ENCODE data around the gene PPARD.
"Not testable (repeated sequence)": the region's sequence is repeated elsewhere in the genome, so short reads cannot be mapped to it uniquely, and the experiment has no call there.

PPARD gene

DNA sequence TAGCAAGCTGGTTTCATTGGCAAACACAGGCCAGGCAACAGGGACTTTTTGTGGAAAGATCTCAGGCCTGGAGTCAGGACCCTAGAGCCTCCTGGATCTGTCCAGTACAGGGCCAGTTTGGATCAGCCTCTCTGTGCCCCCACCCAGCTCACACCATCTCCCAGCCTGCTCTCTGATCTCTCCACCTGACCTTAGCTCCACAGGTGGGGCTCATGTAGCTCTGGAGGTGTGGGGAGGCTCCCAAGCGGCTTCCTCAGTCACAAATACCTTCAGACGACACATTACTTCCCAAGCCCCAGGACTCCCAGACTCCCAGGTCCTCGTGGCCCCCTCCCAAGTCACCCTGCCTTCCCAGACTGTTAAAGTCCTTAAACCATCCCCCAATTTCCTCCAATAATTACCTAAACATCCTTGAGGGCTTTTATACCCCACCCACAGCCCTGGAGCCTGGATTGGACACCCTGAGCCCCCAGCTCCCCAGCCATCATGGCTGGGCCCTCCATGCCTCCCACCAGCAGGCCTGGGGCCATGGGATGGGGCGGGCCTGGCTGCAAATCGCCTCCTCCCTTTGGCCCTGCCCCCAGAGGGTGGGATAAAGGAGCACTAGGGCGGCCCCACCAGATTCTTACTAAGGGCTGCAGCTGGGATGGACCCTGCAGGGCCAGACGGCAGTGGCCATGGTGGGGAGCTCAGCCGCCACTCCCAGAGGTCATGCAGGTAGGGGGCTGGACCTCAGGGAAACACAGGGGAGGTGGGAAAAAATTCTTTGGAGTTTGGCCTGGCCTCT is 93.9 kb downstream of the PPARD start:
- no peak overlapping the region for H3K4me3 ChIP-seq (ENCODE audit: control insufficient read depth, low read depth, low read length)
- DNase-seq (ENCODE audit: low read depth): no peak
- TF ChIP-seq, protein P1, sequence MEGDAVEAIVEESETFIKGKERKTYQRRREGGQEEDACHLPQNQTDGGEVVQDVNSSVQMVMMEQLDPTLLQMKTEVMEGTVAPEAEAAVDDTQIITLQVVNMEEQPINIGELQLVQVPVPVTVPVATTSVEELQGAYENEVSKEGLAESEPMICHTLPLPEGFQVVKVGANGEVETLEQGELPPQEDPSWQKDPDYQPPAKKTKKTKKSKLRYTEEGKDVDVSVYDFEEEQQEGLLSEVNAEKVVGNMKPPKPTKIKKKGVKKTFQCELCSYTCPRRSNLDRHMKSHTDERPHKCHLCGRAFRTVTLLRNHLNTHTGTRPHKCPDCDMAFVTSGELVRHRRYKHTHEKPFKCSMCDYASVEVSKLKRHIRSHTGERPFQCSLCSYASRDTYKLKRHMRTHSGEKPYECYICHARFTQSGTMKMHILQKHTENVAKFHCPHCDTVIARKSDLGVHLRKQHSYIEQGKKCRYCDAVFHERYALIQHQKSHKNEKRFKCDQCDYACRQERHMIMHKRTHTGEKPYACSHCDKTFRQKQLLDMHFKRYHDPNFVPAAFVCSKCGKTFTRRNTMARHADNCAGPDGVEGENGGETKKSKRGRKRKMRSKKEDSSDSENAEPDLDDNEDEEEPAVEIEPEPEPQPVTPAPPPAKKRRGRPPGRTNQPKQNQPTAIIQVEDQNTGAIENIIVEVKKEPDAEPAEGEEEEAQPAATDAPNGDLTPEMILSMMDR (conservative IDR thresholded peaks at IDR 0.05; ENCODE audit: control insufficient read depth, insufficient read depth, low read depth, low read length): no peak

DNA sequence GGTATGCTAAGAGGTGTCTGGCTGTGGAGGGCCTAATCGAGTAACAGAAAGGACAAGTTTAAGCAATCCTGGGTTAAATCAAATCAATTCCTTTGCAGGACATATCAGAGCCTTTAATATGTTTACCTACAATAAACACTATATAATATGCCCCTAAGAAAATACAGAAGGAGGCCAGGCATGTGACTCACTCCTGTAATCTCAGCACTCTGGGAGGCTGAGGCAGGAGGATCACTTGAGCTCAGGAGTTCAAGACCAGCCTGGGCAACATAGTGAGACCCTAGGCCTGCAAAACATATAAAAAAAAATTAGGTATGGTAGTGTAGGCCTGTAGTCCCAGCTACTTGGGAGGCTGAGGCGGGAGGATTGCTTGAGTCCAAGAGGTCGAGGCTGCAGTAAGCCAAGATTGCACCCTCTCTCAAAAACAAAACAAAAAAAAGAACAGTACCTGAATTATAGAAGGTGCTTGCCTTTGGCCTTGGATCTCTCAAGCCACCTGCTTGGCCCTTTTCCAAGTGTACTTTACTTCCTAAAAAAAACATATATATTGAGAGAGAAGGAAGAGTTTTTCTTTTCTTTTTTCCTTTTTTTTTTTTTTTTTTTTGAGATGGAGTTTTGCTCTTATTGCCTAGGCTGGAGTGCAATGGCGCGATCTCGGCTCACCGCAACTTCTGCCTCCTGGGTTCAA is 96.2 kb downstream of the PPARD start:
- not testable (repeated sequence) for DNase-seq (ENCODE audit: low read depth); H3K4me3 ChIP-seq (ENCODE audit: control insufficient read depth, low read depth, low read length)

DNA sequence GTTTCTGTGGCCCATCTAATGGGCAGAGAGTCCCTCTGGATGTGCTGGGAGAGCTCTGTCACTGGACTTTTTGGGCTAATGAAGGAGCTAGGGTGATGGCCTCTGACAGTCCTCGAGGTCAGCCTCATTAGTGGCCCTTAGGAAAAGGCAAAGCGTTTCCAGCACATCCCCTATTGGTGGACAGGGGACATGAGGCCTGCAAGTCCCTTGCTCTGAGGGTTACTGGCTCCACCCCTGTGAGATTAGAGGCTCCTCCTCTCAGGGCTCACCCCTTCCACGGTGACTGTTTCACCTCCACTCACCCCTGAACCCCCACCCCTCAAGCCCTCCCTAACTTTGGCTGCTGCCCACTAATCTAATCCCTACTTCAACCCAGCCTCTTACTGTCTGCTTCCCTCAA is 97.0 kb downstream of the PPARD start:
- DNase-seq (ENCODE audit: low read depth): no peak
- TF ChIP-seq, protein P1 (conservative IDR thresholded peaks at IDR 0.05; ENCODE audit: control insufficient read depth, insufficient read depth, low read depth, low read length): no peak
- no peak overlapping the region for H3K4me3 ChIP-seq (ENCODE audit: control insufficient read depth, low read depth, low read length)

DNA sequence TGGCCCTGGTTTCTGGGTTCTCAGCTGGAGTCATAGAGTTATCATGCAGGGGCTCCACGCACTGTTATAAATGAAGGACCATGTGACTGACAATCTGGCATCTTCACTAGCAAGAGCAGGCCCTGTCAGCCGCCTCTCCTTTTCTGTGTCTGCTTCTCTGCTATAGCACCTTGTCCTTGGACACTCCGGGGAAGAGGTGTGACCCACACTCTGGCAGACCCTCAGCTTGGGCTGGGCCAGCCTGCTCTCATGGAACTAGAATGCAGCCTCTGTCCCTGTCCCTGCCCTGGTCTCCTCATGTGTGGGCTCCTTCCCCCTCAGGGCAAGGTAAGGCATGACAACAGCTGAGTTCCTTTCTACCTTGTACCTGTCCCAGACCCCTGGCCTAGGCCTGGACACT is 98.8 kb downstream of the PPARD start:
- DNase-seq (ENCODE audit: low read depth): no peak
- no peak overlapping the region for H3K4me3 ChIP-seq (ENCODE audit: control insufficient read depth, low read depth, low read length)
- TF ChIP-seq, protein P1 (conservative IDR thresholded peaks at IDR 0.05; ENCODE audit: control insufficient read depth, insufficient read depth, low read depth, low read length): no peak

DNA sequence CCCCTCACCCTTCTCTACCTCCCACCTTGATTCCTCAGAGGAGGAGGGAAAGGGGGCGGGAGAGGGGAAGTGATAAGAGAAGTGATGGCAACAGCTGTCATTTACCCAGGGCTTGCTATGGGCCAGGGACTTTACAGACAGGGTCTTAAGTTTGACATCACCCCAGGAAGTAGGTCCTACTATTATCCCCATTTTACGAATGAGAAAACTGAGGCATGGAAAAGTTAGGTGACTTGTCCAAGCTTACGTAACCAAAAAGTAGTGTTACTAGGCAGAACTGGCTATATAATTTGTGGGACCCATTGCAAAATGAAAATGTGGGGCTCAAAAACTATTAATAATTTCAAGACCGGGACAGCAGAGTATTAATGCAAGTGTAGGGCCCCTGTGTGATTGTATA is 99.3 kb downstream of the PPARD start:
- DNase-seq (ENCODE audit: low read depth): no peak
- TF ChIP-seq, protein P1 (conservative IDR thresholded peaks at IDR 0.05; ENCODE audit: control insufficient read depth, insufficient read depth, low read depth, low read length): no peak

DNA sequence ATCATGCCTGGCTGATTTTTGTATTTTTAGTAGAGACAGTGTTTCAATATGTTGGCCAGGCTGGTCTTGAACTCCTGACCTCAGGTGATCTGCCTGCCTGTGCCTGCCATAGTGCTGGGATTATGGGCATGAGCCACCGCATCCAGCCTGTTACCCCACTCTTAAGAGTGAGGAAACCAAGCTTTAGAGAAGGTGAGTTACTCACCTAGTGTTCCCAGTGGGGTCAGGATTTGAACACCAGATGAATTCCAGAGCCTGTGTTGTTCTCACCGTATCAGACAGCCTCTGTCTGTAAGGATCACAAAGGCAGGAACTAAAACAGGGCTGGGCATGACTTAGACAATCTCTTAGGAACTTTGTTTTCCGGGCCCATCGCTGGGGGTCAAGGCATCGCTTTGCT is 100.3 kb downstream of the PPARD start:
- TF ChIP-seq, protein P1 (conservative IDR thresholded peaks at IDR 0.05; ENCODE audit: control insufficient read depth, insufficient read depth, low read depth, low read length): no peak
- DNase-seq (ENCODE audit: low read depth): no peak
- H3K4me3 ChIP-seq (ENCODE audit: control insufficient read depth, low read depth, low read length): no peak overlapping the region

More for the DNA sequence above, 99.3 kb downstream of the PPARD start:
- no peak overlapping the region for H3K4me3 ChIP-seq (ENCODE audit: control insufficient read depth, low read depth, low read length)

DNA sequence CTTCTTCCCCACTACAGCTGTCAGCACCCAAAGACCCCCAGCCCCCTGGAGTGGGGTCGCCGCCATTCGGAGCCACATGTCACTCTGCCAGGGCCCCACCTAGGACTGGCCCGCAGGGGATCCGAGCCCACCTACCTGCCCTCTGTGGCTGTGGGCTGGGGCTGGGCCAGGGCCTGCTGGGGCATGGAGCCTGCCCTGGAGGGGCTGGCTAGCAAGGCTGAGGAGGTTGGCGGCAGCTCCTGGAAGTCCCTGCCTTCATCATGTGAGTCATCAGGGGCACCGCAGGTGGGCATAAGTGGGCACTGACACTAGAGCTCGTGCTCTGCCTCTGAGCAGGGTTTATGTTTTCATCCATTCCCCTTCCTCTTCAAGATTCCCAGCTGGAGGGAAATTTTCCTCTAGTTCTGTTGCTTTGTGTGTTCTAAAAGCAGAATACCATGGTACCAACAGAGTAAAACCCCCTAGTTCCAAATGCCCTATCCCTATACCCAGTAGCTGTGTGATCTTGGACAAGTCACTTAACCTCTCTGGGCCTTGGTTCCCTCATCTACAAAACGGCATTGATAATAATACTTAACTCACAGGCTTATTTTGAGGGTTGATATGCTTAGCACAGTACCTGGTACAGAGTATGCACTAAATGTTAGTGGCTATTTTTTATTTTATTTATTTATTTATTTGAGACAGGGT is 101.1 kb downstream of the PPARD start:
- DNase-seq (ENCODE audit: low read depth): no peak
- TF ChIP-seq, protein P1 (conservative IDR thresholded peaks at IDR 0.05; ENCODE audit: control insufficient read depth, insufficient read depth, low read depth, low read length): no peak
- H3K4me3 ChIP-seq (ENCODE audit: control insufficient read depth, low read depth, low read length): no peak overlapping the region

All from fibroblast of mammary gland (primary cell).